Pancreas (tissue), 10 donors: ENCODE data around the gene SLC35A2. TPM values are rescaled to one million over a fixed set of nuclear protein-coding genes. Genes with fewer than 3 reads are reported as not detected.

Experiments
- ATAC-seq, 4 donors: fragments of 200-7000 bp; cut with Tn5 transposase; one replicate each; pipeline versions ENCODE4 v1.8.0 to v1.9.1; 2020; ENCODE audit warnings: mild to moderate bottlenecking in 4 of 4, moderate library complexity in 4 of 4
- DNase-seq, 6 donors: peaks; one replicate each; pipeline ENCODE4 v3.0.0-alpha.2; 2020
- FAIRE-seq: peaks from 2 replicates; lab custom pipeline; 2012; peaks lifted over from hg19 to GRCh38; lab: Jason Lieb, UNC
- H3K27ac ChIP-seq, 4 donors: fragments of 200-600 bp; sonication (generic); 1 replicate in 3 of 4; 2 replicates in 1 of 4; pipeline versions ENCODE4 v1.5.0 to v1.8.0; 2020
- H3K27me3 ChIP-seq, 4 donors: fragments of 200-600 bp; one replicate each; pipeline ENCODE4 v1.8.0; 2021
- H3K36me3 ChIP-seq, 3 donors: fragments of 200-600 bp; sonication (generic) in 1 of 3; one replicate each; pipeline versions ENCODE4 v1.5.0 to v1.8.0; 2020 to 2021
- H3K4me1 ChIP-seq, 3 donors: fragments of 200-600 bp; one replicate each; pipeline ENCODE4 v1.8.0; 2021
- H3K4me3 ChIP-seq, 4 donors: fragments of 200-600 bp; sonication (generic) in 2 of 4; one replicate each; pipeline versions ENCODE4 v1.5.0 to v1.8.0; 2020 to 2021
- H3K9me3 ChIP-seq, 4 donors: fragments of 200-600 bp; one replicate each; pipeline ENCODE4 v1.8.0; 2021
- CTCF ChIP-seq, 4 donors: fragments of 200-600 bp; sonication (generic) in 3 of 4; IDR thresholded peaks; one replicate each; pipeline versions ENCODE4 v1.5.0 to v1.8.0; 2021; ENCODE audit warnings: antibody characterized with exemption in 4 of 4
- WGBS, 2 donors: extraction: QIAGEN DNeasy Blood & Tissue Kit; methylation state at CpG; one replicate each; pipeline ENCODE4 v1.1.7; 2013; 5-methylcytosine and 5-hydroxymethylcytosine counted together
- intact Hi-C, 3 donors: fragments of 100-400 bp; cut with DNase I; formaldehyde crosslinking; loops; one replicate each; pipeline versions ENCODE4 v1.11.1 to v1.14.2; 2022
- polyA plus RNA-seq, 2 donors: library from polyadenylated mRNA; stranded (reverse); fragments of 200-250 nt; gene quantifications; one replicate each; pipeline ENCODE4 v1.2.3, GENCODE V29; 2013
- total RNA-seq, 6 donors: library from RNA; stranded (reverse); fragmentation: NEBNext Ultra II Directional in 4 of 6; extraction: Animal tissue kit (Norgen Biotek cat#: 25700) in 4 of 6; gene quantifications; one replicate each; pipeline versions ENCODE4 v1.2.1 to v1.2.4, GENCODE V29; 2021 to 2023
- donor health status: healthy with polysubstance abuse.
- donor health status: DM: no; HTN: no; CAD: no; lungs with moderate emphysema.
- donor health status: DM: no; HTN: no; CAD: no.
- donor health status: control.
- donor health status: control.
- donor health status: Bipolar disorder and iron deficiency.
- donor health status: DM: yes; HTN: yes; CAD: no.
- donor health status: DM: no; HTN: no; CAD: no.
- donor health status: DM: no; HTN: no; CAD: no.
- donor health status: DM: yes; HTN: yes; CAD: no.

Gene SLC35A2
- total and polyA plus RNA-seq, 8 donors: 7.1 to 20.6 (median 14.6) TPM

DNA sequence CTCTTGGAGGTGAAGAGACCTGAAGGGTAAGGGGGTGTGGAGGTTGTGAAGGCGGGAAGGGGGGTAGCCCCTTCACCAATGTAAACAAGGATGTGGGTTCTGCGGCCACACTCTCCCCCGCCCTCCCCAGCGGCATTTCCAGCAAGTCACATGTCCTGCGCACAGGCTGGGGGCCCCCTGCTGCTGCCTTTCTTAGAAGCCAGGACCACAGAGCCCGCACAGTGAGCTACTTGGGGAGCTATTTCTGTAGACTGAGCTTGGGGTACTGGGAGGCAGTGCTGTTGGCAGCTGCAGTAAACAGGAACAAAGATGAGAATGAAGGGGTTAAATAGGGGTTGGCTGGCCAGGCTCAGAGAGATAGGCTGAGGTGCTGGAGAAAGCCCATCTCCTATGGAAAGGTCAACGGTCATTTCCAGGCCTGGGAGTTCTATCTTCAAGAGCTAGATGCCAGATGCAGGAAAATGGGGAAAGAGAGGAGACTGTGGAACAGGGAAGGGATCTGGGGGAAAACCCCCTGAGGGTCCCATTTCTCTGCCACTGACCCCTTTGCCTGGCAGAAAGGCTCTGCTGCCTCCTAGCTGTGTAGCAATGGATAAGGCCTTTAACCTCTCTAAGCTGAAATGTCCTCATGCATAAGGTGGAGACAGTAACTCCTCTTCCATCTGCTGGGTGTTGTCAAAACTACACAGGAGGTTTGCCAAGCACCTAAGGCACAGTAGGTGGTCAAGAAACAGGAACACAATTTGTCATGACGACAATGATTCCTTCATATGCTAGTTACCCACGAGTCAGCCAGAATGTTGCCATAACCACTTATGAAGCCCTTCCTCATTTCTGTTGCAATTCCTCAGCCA, 25.8 kb upstream of the SLC35A2 start:
- peak in 3 of 4 donors; percentile 55 to 64 (median 57) for ATAC-seq
- peak in 1 of 6 donors; percentile 50 for DNase-seq
- H3K36me3 ChIP-seq: peaks cover 0 to 6% (median 0%) of the 10 kb centered on the region in 3 donors
- H3K4me1 ChIP-seq: peaks cover 0 to 3% (median 0%) of the 10 kb centered on the region in 3 donors
- intact Hi-C loops: no loop called here
- WGBS, 2 donors: 64 to 68% methylated on average over 9 of the region's 9 CpGs
- FAIRE-seq: no peak
- no peaks in the 10 kb centered on the region for H3K9me3 ChIP-seq
- no peak overlapping the region for H3K4me3 ChIP-seq
- no peak for TF ChIP-seq CTCF (IDR thresholded peaks at IDR 0.05)
- H3K27me3 ChIP-seq: no peaks in the 10 kb centered on the region
- peak overlapping the region in 2 of 4 donors; percentile 12 to 23 for H3K27ac ChIP-seq

- Histone ChIP-seq H3K4me1 (peaks cover 0 to under 1% (median 0%) of the 10 kb centered on the region in 3 donors), H3K27ac (no peak overlapping the region), H3K27me3 (no peaks in the 10 kb centered on the region), H3K9me3 (no peaks in the 10 kb centered on the region), H3K4me3 (no peak overlapping the region), H3K36me3 (peaks cover 0 to 6% (median 0%) of the 10 kb centered on the region in 3 donors)
- FAIRE-seq: no peak
- 89 to 91% methylated on average over 8 of the region's 8 CpGs for WGBS, 2 donors
- intact Hi-C loops: no loop called here
- TF ChIP-seq CTCF (IDR thresholded peaks at IDR 0.05): no peak
- no peak for DNase-seq
- no peak for ATAC-seq
Observed at GRCh38 chrX:48936429-48937053, 25.1 kb upstream of the SLC35A2 start.

DNA sequence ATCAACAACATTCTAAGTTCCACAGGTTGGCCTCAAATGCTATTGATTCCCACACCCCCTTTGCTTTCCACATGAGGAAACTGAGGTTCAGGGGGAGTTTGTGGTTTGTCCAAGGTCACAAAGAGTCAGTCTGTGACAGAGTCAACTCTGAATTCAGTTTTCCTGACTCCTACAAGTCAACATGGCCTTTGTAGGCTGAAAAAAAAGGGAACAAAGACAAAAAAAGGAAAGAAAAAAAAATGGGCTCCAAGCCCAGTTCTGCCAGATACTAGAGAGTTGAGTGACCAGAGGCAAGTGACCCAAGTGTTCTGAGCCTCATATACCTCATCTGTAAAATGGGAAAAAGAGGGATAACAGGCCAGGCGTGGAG, 23.8 kb upstream of the SLC35A2 start:
- 74 to 76% methylated on average over 1 of the region's 1 CpG for WGBS, 2 donors
- Histone ChIP-seq H3K27ac (no peak overlapping the region), H3K4me1 (no peaks in the 10 kb centered on the region), H3K27me3 (no peaks in the 10 kb centered on the region), H3K36me3 (peaks cover 0 to 6% (median 0%) of the 10 kb centered on the region in 3 donors), H3K9me3 (no peaks in the 10 kb centered on the region), H3K4me3 (no peak overlapping the region)
- DNase-seq: no peak
- no peak for ATAC-seq
- intact Hi-C loops: no loop called here
- no peak for TF ChIP-seq CTCF (IDR thresholded peaks at IDR 0.05)
- FAIRE-seq: no peak

GRCh38 chrX:48934581-48935300, 23.3 kb upstream of the SLC35A2 start:
- no peak for FAIRE-seq
- intact Hi-C loops: no loop called here
- no peak for ATAC-seq
- 64 to 86% methylated on average over 7 of the region's 7 CpGs for WGBS, 2 donors
- Histone ChIP-seq H3K4me1 (no peaks in the 10 kb centered on the region), H3K4me3 (no peak overlapping the region), H3K36me3 (peaks cover 0 to 6% (median 0%) of the 10 kb centered on the region in 3 donors), H3K27me3 (no peaks in the 10 kb centered on the region), H3K9me3 (no peaks in the 10 kb centered on the region), H3K27ac (no peak overlapping the region)
- no peak for DNase-seq
- no peak for TF ChIP-seq CTCF (IDR thresholded peaks at IDR 0.05)
